WTC11 (cell line): ENCODE results near the gene RAI1. TPM values are rescaled to one million over a fixed set of nuclear protein-coding genes. Genes with fewer than 3 reads are reported as not detected.

Experiments used
- ATAC-seq: fragments of 200-7000 bp; cut with Tn5 transposase; 2 replicates; pipeline ENCODE4 v1.10.0; 2021; ENCODE audit warnings: mild to moderate bottlenecking, moderate library complexity
- CTCF ChIA-PET: fragments of 300-600 bp; sonication (Branson Sonifier 250); formaldehyde crosslinking; loops from one replicate; lab custom pipeline; 2021; ENCODE audit warnings: antibody characterized with exemption; lab: Charles Lee
- POLR2A ChIA-PET: fragments of 350-600 bp; sonication (Branson Sonifier 250); formaldehyde crosslinking; loops from one replicate; lab custom pipeline; 2021; ENCODE audit warnings: antibody characterized with exemption; lab: Charles Lee
- DNase-seq: peaks from one replicate; pipeline ENCODE4 v3.0.0; 2021; ENCODE audit warnings: low spot score
- H3K27ac Mint-ChIP-seq: 2 replicates; pipeline ENCODE4 v1.8.0; 2021; ENCODE audit warnings: mixed read lengths
- H3K27me3 Mint-ChIP-seq: 2 replicates; pipeline ENCODE4 v1.8.0; 2021; ENCODE audit warnings: low read depth, mild to moderate bottlenecking, moderate library complexity, mixed read lengths
- H3K36me3 Mint-ChIP-seq: 2 replicates; pipeline ENCODE4 v1.8.0; 2021; ENCODE audit warnings: mixed read lengths
- H3K4me1 Mint-ChIP-seq: 2 replicates; pipeline ENCODE4 v1.8.0; 2022; ENCODE audit warnings: mixed read lengths
- H3K4me3 Mint-ChIP-seq: 2 replicates; pipeline ENCODE4 v1.8.0; 2021; ENCODE audit warnings: mild to moderate bottlenecking, moderate library complexity, mixed read lengths
- H3K9me3 Mint-ChIP-seq: 2 replicates; pipeline ENCODE4 v1.8.0; 2021; ENCODE audit warnings: mixed read lengths
- MYBL2 ChIP-seq: sonication (generic); formaldehyde crosslinking; IDR thresholded peaks from 2 replicates; pipeline ENCODE4 v1.8.1; 2023; ENCODE audit warnings: mild to moderate bottlenecking, moderate library complexity, missing genetic modification reagents
- NFYB ChIP-seq: sonication (generic); formaldehyde crosslinking; conservative IDR thresholded peaks from 2 replicates; pipeline ENCODE4 v1.8.0; 2022; ENCODE audit warnings: low read depth, missing genetic modification reagents
- NR1H2 ChIP-seq: sonication (generic); formaldehyde crosslinking; IDR thresholded peaks from 2 replicates; pipeline ENCODE4 v1.9.0; 2021; ENCODE audit warnings: mild to moderate bottlenecking, moderate library complexity, missing genetic modification reagents
- NR2C2 ChIP-seq: sonication (generic); formaldehyde crosslinking; IDR thresholded peaks from 2 replicates; pipeline ENCODE4 v1.8.0; 2022; ENCODE audit warnings: mild to moderate bottlenecking, missing genetic modification reagents
- NR3C1 ChIP-seq: sonication (generic); formaldehyde crosslinking; conservative IDR thresholded peaks from 2 replicates; pipeline ENCODE4 v1.8.1; 2023; ENCODE audit warnings: low read depth, mild to moderate bottlenecking, missing genetic modification reagents
- OVOL2 ChIP-seq: fragments of 250-450 bp; sonication (Bioruptor Pico); IDR thresholded peaks from 2 replicates; pipeline ENCODE4 v1.9.0; 2021; ENCODE audit warnings: mild to moderate bottlenecking, borderline replicate concordance
- RELA ChIP-seq: sonication (generic); formaldehyde crosslinking; IDR thresholded peaks from 2 replicates; pipeline ENCODE4 v1.8.1; 2022; ENCODE audit warnings: missing genetic modification reagents, mild to moderate bottlenecking, borderline replicate concordance
- RORB ChIP-seq: fragments of 250-450 bp; sonication (Bioruptor Pico); IDR thresholded peaks from 2 replicates; pipeline ENCODE4 v1.9.0; 2021; ENCODE audit warnings: mild to moderate bottlenecking
- TEAD1 ChIP-seq: sonication (generic); formaldehyde crosslinking; IDR thresholded peaks from 2 replicates; pipeline ENCODE4 v1.8.0; 2022; ENCODE audit warnings: mild to moderate bottlenecking, missing genetic modification reagents
- ZNF396 ChIP-seq: fragments of 250-450 bp; sonication (Bioruptor Pico); IDR thresholded peaks from 2 replicates; pipeline ENCODE4 v1.8.0; 2021; ENCODE audit warnings: mild to moderate bottlenecking, moderate library complexity, borderline replicate concordance
- ZNF416 ChIP-seq: fragments of 250-450 bp; sonication (Bioruptor Pico); IDR thresholded peaks from 2 replicates; pipeline ENCODE4 v1.9.0; 2021; ENCODE audit warnings: mild to moderate bottlenecking, inconsistent platforms
- ZNF423 ChIP-seq: fragments of 250-450 bp; sonication (Bioruptor Pico); IDR thresholded peaks from 2 replicates; pipeline ENCODE4 v2.1.2; 2022; ENCODE audit warnings: mild to moderate bottlenecking, moderate library complexity
- total RNA-seq: library from RNA; stranded (reverse); gene quantifications from 3 replicates; pipeline ENCODE4 v1.2.3, GENCODE V29; 2021
- TF ChIP-seq, protein P1 (sequence below): sonication (generic); formaldehyde crosslinking; IDR thresholded peaks from 2 replicates; pipeline ENCODE4 v1.8.1; 2023; ENCODE audit warnings: mild to moderate bottlenecking, missing genetic modification reagents
- TF ChIP-seq, protein P2 (sequence below): sonication (generic); formaldehyde crosslinking; conservative IDR thresholded peaks from 2 replicates; pipeline ENCODE4 v1.8.1; 2023; ENCODE audit warnings: mild to moderate bottlenecking, low read depth, missing genetic modification reagents, moderate library complexity
- TF ChIP-seq, protein P3 (sequence below): sonication (generic); formaldehyde crosslinking; IDR thresholded peaks from 2 replicates; pipeline ENCODE4 v1.8.0; 2023; ENCODE audit warnings: missing genetic modification reagents, mild to moderate bottlenecking, borderline replicate concordance
- TF ChIP-seq, protein P4 (sequence below): sonication (generic); formaldehyde crosslinking; IDR thresholded peaks from 2 replicates; pipeline ENCODE4 v1.8.1; 2022; ENCODE audit warnings: mild to moderate bottlenecking, missing genetic modification reagents, moderate library complexity, borderline replicate concordance
- TF ChIP-seq, protein P5 (sequence below): sonication (generic); formaldehyde crosslinking; IDR thresholded peaks from 2 replicates; pipeline ENCODE4 v1.8.1; 2022; ENCODE audit warnings: missing genetic modification reagents, borderline replicate concordance
- TF ChIP-seq, protein P6 (sequence below): fragments of 250-450 bp; sonication (Bioruptor Pico); conservative IDR thresholded peaks from 2 replicates; pipeline ENCODE4 v1.9.0; 2021; ENCODE audit warnings: mild to moderate bottlenecking

The RAI1 gene
- total RNA-seq, 1 experiment from 2014 or later, result 12.7 TPM

DNA sequence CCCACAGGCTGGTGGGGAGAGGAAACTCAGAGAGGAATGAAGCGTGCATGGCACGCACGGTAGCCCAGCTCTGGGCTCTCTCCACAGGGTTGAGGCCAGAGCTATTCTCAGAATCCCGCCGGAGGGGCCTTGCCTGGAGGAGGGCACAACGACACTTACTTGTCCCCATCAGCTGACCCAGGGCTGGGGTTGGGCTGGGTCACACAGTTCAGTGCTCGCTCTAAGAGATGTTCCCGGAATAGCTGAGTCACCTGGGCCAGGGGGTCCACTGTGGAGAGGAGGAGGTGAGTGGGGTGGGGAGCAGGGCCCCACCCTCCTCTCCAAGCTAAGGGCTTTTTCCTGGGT lies 133.8 kb downstream of the RAI1 start:
- ChIA-PET CTCF (interaction anchor here (1.0 kb wide), 1 partner anchor 15 kb away, joined by 3 read pairs; no protein-coding TSS in a partner anchor), POLR2A (interaction anchor here (0.5 to 1.5 kb wide), 2 partner anchors 21 to 41 kb away, joined by 3 to 8 read pairs; partner anchors contain the start of gene SREBF1)
- TF ChIP-seq, protein P1, sequence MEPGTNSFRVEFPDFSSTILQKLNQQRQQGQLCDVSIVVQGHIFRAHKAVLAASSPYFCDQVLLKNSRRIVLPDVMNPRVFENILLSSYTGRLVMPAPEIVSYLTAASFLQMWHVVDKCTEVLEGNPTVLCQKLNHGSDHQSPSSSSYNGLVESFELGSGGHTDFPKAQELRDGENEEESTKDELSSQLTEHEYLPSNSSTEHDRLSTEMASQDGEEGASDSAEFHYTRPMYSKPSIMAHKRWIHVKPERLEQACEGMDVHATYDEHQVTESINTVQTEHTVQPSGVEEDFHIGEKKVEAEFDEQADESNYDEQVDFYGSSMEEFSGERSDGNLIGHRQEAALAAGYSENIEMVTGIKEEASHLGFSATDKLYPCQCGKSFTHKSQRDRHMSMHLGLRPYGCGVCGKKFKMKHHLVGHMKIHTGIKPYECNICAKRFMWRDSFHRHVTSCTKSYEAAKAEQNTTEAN (CRISPR knock-in tag), result no peak
- TF ChIP-seq NR1H2 (CRISPR knock-in tag) (no peak), NR3C1 (CRISPR knock-in tag) (no peak), TEAD1 (CRISPR knock-in tag) (no peak), OVOL2 (no peak), ZNF416 (CRISPR knock-in tag) (no peak), ZNF396 (CRISPR knock-in tag) (no peak), RELA (CRISPR knock-in tag) (no peak), MYBL2 (CRISPR knock-in tag) (no peak), RORB (CRISPR knock-in tag) (no peak), NR2C2 (no peak), ZNF423 (no peak), NFYB (CRISPR knock-in tag) (no peak)
- TF ChIP-seq, protein P2, sequence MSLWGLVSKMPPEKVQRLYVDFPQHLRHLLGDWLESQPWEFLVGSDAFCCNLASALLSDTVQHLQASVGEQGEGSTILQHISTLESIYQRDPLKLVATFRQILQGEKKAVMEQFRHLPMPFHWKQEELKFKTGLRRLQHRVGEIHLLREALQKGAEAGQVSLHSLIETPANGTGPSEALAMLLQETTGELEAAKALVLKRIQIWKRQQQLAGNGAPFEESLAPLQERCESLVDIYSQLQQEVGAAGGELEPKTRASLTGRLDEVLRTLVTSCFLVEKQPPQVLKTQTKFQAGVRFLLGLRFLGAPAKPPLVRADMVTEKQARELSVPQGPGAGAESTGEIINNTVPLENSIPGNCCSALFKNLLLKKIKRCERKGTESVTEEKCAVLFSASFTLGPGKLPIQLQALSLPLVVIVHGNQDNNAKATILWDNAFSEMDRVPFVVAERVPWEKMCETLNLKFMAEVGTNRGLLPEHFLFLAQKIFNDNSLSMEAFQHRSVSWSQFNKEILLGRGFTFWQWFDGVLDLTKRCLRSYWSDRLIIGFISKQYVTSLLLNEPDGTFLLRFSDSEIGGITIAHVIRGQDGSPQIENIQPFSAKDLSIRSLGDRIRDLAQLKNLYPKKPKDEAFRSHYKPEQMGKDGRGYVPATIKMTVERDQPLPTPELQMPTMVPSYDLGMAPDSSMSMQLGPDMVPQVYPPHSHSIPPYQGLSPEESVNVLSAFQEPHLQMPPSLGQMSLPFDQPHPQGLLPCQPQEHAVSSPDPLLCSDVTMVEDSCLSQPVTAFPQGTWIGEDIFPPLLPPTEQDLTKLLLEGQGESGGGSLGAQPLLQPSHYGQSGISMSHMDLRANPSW (CRISPR knock-in tag), result no peak
- TF ChIP-seq, protein P3, sequence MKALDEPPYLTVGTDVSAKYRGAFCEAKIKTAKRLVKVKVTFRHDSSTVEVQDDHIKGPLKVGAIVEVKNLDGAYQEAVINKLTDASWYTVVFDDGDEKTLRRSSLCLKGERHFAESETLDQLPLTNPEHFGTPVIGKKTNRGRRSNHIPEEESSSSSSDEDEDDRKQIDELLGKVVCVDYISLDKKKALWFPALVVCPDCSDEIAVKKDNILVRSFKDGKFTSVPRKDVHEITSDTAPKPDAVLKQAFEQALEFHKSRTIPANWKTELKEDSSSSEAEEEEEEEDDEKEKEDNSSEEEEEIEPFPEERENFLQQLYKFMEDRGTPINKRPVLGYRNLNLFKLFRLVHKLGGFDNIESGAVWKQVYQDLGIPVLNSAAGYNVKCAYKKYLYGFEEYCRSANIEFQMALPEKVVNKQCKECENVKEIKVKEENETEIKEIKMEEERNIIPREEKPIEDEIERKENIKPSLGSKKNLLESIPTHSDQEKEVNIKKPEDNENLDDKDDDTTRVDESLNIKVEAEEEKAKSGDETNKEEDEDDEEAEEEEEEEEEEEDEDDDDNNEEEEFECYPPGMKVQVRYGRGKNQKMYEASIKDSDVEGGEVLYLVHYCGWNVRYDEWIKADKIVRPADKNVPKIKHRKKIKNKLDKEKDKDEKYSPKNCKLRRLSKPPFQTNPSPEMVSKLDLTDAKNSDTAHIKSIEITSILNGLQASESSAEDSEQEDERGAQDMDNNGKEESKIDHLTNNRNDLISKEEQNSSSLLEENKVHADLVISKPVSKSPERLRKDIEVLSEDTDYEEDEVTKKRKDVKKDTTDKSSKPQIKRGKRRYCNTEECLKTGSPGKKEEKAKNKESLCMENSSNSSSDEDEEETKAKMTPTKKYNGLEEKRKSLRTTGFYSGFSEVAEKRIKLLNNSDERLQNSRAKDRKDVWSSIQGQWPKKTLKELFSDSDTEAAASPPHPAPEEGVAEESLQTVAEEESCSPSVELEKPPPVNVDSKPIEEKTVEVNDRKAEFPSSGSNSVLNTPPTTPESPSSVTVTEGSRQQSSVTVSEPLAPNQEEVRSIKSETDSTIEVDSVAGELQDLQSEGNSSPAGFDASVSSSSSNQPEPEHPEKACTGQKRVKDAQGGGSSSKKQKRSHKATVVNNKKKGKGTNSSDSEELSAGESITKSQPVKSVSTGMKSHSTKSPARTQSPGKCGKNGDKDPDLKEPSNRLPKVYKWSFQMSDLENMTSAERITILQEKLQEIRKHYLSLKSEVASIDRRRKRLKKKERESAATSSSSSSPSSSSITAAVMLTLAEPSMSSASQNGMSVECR (CRISPR knock-in tag), result no peak
- TF ChIP-seq, protein P4, sequence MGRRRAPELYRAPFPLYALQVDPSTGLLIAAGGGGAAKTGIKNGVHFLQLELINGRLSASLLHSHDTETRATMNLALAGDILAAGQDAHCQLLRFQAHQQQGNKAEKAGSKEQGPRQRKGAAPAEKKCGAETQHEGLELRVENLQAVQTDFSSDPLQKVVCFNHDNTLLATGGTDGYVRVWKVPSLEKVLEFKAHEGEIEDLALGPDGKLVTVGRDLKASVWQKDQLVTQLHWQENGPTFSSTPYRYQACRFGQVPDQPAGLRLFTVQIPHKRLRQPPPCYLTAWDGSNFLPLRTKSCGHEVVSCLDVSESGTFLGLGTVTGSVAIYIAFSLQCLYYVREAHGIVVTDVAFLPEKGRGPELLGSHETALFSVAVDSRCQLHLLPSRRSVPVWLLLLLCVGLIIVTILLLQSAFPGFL (CRISPR knock-in tag), result no peak
- TF ChIP-seq, protein P5, sequence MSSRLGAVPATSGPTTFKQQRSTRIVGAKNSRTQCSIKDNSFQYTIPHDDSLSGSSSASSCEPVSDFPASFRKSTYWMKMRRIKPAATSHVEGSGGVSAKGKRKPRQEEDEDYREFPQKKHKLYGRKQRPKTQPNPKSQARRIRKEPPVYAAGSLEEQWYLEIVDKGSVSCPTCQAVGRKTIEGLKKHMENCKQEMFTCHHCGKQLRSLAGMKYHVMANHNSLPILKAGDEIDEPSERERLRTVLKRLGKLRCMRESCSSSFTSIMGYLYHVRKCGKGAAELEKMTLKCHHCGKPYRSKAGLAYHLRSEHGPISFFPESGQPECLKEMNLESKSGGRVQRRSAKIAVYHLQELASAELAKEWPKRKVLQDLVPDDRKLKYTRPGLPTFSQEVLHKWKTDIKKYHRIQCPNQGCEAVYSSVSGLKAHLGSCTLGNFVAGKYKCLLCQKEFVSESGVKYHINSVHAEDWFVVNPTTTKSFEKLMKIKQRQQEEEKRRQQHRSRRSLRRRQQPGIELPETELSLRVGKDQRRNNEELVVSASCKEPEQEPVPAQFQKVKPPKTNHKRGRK (CRISPR knock-in tag), result no peak
- TF ChIP-seq, protein P6, sequence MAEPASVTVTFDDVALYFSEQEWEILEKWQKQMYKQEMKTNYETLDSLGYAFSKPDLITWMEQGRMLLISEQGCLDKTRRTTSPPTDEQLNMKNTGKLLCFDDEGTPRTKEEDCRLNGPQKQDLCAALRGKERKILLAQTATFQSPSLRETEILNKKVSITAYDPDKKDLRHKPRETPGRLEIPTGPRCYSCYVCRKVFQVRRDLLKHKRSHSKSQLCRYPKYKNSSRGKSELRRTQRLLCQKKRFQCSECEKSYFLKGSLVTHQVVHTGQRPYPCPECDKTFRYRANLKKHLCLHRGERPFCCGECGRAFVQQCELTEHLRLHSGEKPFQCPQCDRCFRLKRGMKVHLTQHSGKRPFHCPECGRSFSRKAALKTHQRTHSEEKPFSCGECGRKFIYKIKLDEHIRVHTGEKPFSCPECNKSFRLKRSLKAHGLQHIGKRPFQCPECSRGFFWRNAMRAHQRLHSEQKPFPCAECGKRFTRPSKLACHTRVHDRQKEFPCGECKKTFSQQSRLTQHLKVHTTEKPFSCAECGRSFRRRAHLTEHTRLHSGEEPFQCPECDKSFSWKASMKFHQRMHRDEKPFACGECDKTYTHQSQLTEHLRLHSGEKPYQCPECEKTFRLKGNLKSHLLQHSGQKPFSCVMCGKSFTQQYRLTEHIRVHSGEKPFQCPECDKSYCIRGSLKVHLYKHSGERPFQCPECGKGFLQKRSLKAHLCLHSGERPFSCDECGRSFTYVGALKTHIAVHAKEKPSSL (CRISPR knock-in tag), result no peak
- DNase-seq (no peak), ATAC-seq (no peak)
- no peak overlapping the region for H3K4me3 Mint-ChIP-seq
- H3K36me3 Mint-ChIP-seq, result peaks cover 34% of the 10 kb centered on the region
- H3K27ac Mint-ChIP-seq, result no peak overlapping the region
- H3K4me1 Mint-ChIP-seq, result peaks cover 30% of the 10 kb centered on the region
- no peaks in the 10 kb centered on the region for H3K9me3 Mint-ChIP-seq
- no peaks in the 10 kb centered on the region for H3K27me3 Mint-ChIP-seq
